A673 (cell line): ENCODE results near the gene FOSL1. TPM values are rescaled to one million over a fixed set of nuclear protein-coding genes. Genes with fewer than 3 reads are reported as not detected.

ENCODE experiments used
- BruUV-seq: library from RNA; stranded (reverse); fragments of 400-500 nt; replicated peaks from 2 replicates; lab custom pipeline; 2021; lab: Mats Ljungman, UMichigan
- CTCF ChIA-PET: fragments of 300-600 bp; sonication (Branson Sonifier 250); formaldehyde crosslinking; loops from one replicate; lab custom pipeline; 2022; ENCODE audit warnings: antibody characterized with exemption; lab: Charles Lee
- POLR2A ChIA-PET: fragments of 300-600 bp; sonication (Branson Sonifier 250); formaldehyde crosslinking; loops from one replicate; lab custom pipeline; 2022; ENCODE audit warnings: antibody characterized with exemption; ENCODE audit not compliant: low non-redundant PET; lab: Charles Lee
- DNase-seq: peaks from one replicate; pipeline ENCODE4 v3.0.0-alpha.2; 2015; ENCODE audit warnings: low spot score
- H3K27ac ChIP-seq: fragments of 200-600 bp; sonication (generic); 2 replicates; pipeline ENCODE4 v1.5.1; 2016; ENCODE audit warnings: mixed run types, low read depth, mild to moderate bottlenecking, mixed read lengths, antibody characterized with exemption, low read length; ENCODE audit not compliant: poor library complexity, severe bottlenecking
- H3K27me3 ChIP-seq: fragments of 200-600 bp; sonication (generic); replicated peaks from 2 replicates; pipeline ENCODE4 v1.6.1; 2017; ENCODE audit warnings: mixed run types, low read depth, mild to moderate bottlenecking, mixed read lengths, antibody characterized with exemption, low read length; ENCODE audit not compliant: insufficient read depth, poor library complexity
- H3K36me3 ChIP-seq: fragments of 200-600 bp; sonication (generic); 2 replicates; pipeline ENCODE4 v1.6.1; 2016; ENCODE audit warnings: mixed run types, mild to moderate bottlenecking, mixed read lengths, antibody characterized with exemption, low read length; ENCODE audit not compliant: insufficient read depth, poor library complexity, severe bottlenecking
- H3K4me1 ChIP-seq: fragments of 200-600 bp; sonication (generic); 2 replicates; pipeline ENCODE4 v1.6.1; 2017; ENCODE audit warnings: mixed run types, mild to moderate bottlenecking, mixed read lengths, antibody characterized with exemption, low read length; ENCODE audit not compliant: insufficient read depth, poor library complexity, severe bottlenecking
- H3K4me3 ChIP-seq: fragments of 200-600 bp; sonication (generic); 2 replicates; pipeline ENCODE4 v1.5.1; 2016; ENCODE audit warnings: low read depth, mixed run types, mild to moderate bottlenecking, mixed read lengths, low read length; ENCODE audit not compliant: poor library complexity, severe bottlenecking
- H3K9me3 ChIP-seq: fragments of 200-600 bp; sonication (generic); 2 replicates; pipeline ENCODE4 v1.6.1; 2016; ENCODE audit warnings: mixed run types, low read depth, mild to moderate bottlenecking, mixed read lengths, antibody characterized with exemption, low read length; ENCODE audit not compliant: poor library complexity, severe bottlenecking
- EZH2 ChIP-seq: fragments of 200-600 bp; sonication (generic); IDR thresholded peaks from 2 replicates; pipeline ENCODE4 v1.6.1; 2017; ENCODE audit warnings: borderline replicate concordance, low read depth, mild to moderate bottlenecking, mixed read lengths, antibody characterized with exemption, low read length; ENCODE audit not compliant: poor library complexity, severe bottlenecking
- intact Hi-C: fragments of 100-400 bp; cut with micrococcal nuclease; formaldehyde crosslinking; loops from one replicate; pipeline ENCODE4 v1.10.0; 2022; ENCODE audit not compliant: unreplicated experiment
- total RNA-seq: library from RNA; stranded (reverse); gene quantifications from 2 replicates; pipeline ENCODE4 v1.2.3, GENCODE V29; 2021
- TF ChIP-seq, protein P1 (sequence below): fragments of 300-800, 200-600 bp; sonication (generic); conservative IDR thresholded peaks from 2 replicates; pipeline ENCODE4 v1.5.1; 2017; ENCODE audit warnings: low read depth, mild to moderate bottlenecking, antibody characterized with exemption, low read length, moderate library complexity, mixed read lengths

Gene FOSL1
- total RNA-seq, 1 experiment from 2014 or later: 29.0 TPM

DNA sequence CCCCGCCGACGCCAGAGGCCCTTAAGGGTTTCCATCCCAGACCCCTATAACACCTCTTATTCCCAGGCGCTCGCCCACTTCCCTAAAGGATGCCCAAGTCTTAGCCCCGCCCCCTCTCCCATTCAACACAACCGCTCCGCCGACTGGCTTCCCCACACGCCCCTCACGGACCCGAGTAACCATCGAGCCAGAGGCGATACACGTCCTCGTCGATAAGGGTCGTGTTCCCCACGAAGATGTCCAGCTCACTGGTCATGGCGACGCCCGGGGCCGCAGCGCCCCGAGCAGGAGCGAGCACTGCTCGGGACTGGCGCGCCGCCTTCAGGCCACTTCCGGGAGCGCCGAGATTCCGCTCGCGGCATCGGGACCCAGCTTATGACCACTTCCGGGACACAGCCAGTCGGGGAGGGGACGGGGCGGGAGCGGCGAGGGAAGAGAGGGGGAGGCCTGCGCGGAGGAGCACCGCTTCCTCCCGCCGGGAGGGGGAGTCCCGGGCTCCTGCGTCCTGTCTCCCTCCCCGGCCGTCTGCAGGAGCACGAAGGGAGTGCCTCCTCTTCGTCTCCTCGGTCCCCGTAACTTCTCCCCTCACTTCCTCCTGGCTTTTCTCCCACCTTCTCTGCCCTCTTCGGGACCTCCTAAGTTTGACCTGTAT lies 11.9 kb downstream of the FOSL1 start, which contains the start of gene FIBP:
TSS of gene FIBP (minus strand) at position 309 of the 652 bp plus-strand sequence. CDS start at position 256, 53 bp downstream.
- peaks cover 38% of the 10 kb centered on the region for H3K36me3 ChIP-seq
- H3K9me3 ChIP-seq: no peaks in the 10 kb centered on the region
- BruUV-seq: no TSS peak

GRCh38 chr11:65887723-65888162 lies 12.4 kb downstream of the FOSL1 start:
- TSS peak; percentile 49 for BruUV-seq
- CTCF ChIA-PET: interaction anchor here (0.5 to 2.4 kb wide), 36 partner anchors 9 to 1740 kb away, joined by 3 to 65 read pairs (median 6); partner anchors contain the start of genes DPF2, EFEMP2, FOSL1 and KAT5
- H3K4me3 ChIP-seq: peak overlapping the region; percentile 72
- intact Hi-C loops: loop anchor here (1.0 kb wide), 1 partner anchor 29 kb away; the partner anchor contains the start of gene CFL1
- peaks cover 43% of the 10 kb centered on the region for H3K36me3 ChIP-seq
- H3K27me3 ChIP-seq: no peaks in the 10 kb centered on the region
- H3K9me3 ChIP-seq: no peaks in the 10 kb centered on the region
- TF ChIP-seq, protein P1, sequence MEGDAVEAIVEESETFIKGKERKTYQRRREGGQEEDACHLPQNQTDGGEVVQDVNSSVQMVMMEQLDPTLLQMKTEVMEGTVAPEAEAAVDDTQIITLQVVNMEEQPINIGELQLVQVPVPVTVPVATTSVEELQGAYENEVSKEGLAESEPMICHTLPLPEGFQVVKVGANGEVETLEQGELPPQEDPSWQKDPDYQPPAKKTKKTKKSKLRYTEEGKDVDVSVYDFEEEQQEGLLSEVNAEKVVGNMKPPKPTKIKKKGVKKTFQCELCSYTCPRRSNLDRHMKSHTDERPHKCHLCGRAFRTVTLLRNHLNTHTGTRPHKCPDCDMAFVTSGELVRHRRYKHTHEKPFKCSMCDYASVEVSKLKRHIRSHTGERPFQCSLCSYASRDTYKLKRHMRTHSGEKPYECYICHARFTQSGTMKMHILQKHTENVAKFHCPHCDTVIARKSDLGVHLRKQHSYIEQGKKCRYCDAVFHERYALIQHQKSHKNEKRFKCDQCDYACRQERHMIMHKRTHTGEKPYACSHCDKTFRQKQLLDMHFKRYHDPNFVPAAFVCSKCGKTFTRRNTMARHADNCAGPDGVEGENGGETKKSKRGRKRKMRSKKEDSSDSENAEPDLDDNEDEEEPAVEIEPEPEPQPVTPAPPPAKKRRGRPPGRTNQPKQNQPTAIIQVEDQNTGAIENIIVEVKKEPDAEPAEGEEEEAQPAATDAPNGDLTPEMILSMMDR: no peak
- no peak for TF ChIP-seq EZH2
- POLR2A ChIA-PET: interaction anchor here (0.6 to 0.7 kb wide), 4 partner anchors 28 to 1456 kb away, joined by 5 to 11 read pairs (median 8); no protein-coding TSS in a partner anchor
- H3K27ac ChIP-seq: peak overlapping the region; percentile 85
- H3K4me1 ChIP-seq: peaks cover 33% of the 10 kb centered on the region
- DNase-seq: no peak

More for the DNA sequence above, 11.9 kb downstream of the FOSL1 start, which contains the start of gene FIBP:
- DNase-seq: peak; percentile 100
- H3K27me3 ChIP-seq: no peaks in the 10 kb centered on the region
- ChIA-PET CTCF (interaction anchor here (0.5 to 2.4 kb wide), 39 partner anchors 10 to 1740 kb away, joined by 3 to 65 read pairs (median 5); partner anchors contain the start of genes DPF2, EFEMP2, FOSL1 and KAT5), POLR2A (interaction anchor here (0.5 to 0.7 kb wide), 6 partner anchors 10 to 1456 kb away, joined by 3 to 11 read pairs (median 6); no protein-coding TSS in a partner anchor)
- intact Hi-C loops: loop anchor here (1.0 kb wide), 1 partner anchor 30 kb away; the partner anchor contains the start of gene CFL1
- no peak for TF ChIP-seq EZH2
- TF ChIP-seq, protein P1: peak; percentile 97
- peak within 1 kb of the TSS; percentile 72 for H3K4me3 ChIP-seq
- H3K27ac ChIP-seq: peak within 1 kb of the TSS; percentile 85
- H3K4me1 ChIP-seq: peaks cover 39% of the 10 kb centered on the region

DNA sequence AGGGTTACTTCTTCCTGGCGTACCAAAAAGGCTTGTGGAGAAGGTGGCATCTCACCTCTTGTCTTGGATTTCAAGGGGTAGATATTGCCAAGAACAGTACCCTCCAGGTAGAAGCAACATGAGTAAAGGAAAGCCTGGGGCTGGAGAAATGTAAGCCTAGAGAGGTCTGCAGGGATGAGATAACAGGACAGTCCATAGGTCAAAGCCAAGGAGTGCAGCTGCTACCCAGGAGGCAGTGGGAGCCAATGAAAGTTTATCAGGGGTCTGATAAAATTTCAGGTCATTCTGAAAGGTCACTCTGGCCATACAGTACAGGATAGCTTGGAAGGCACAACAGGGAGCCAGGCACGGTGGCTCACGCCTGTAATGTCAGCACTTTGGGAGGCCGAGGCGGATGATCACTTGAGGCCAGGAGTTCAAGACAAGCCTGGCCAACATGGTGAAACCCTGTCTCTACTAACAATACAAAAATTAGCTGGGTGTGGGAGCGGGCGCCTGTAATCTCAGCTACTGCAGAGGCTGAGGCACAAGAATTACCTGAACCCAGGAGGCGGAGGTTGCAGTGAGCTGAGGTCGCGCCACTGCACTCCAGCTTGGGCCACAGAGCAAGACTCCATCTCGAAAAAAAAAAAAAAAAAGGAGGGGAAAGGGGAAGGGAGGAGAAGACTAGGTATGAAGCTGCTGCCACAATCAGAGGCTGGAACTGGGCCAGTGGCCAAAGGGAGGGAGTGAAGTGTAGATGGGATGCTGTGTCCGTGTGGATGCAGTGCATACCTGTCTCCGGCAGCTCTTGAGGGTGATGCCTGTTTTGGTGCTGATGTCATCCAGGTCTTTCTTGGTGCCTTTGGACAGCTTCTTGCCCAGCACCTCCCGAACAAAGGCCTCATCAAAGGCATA lies 13.1 kb downstream of the FOSL1 start:
- intact Hi-C loops: no loop called here
- Histone ChIP-seq H3K27me3 (no peaks in the 10 kb centered on the region), H3K9me3 (no peaks in the 10 kb centered on the region), H3K4me3 (peak overlapping the region; percentile 72), H3K4me1 (peaks cover 26% of the 10 kb centered on the region), H3K36me3 (peaks cover 48% of the 10 kb centered on the region), H3K27ac (peak overlapping the region; percentile 85)
- POLR2A ChIA-PET: no interaction called here
- TF ChIP-seq, protein P1: no peak
- no peak for TF ChIP-seq EZH2
- DNase-seq: no peak
- BruUV-seq: no TSS peak
- CTCF ChIA-PET: interaction anchor here (1.1 to 2.1 kb wide), 2 partner anchors 18 to 25 kb away, joined by 3 to 31 read pairs; no protein-coding TSS in a partner anchor
